ENCODE measurements around the gene TBX15.

Gene TBX15

DNA sequence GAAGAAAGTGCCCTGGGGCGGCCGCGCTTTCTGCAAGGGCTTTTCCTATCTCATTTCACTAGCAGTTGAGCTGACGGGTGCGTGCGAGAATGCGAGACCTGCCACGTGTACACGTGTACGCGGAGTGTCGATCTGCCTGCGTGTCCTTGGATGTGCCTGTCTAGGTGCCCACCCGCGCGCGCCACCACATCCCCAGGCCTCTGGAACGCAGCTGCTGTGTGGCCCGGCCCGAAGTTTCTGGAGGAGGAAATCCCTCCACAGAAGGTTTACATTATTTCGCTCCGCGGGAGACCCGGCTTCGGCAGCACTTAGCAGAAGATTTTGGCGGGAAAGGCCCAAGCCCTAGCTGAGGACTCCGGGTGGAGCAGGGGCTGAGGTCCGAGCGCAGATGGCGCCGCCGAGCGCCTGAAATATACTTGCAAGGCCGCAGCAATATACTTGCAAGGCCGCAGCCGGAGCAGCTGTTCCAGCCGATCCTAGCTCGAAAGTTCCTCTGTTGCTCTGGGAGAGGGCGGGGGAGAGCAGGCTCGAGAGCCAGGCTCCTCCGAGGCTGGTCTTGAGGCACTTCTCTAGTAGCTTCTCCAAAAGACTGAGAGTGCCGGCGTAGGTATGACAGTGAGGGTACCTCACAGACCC, 3.9 kb downstream of the TBX15 start:
- Mint-ChIP-seq H3K4me1 (ENCODE audit: low read depth) (peaks cover 3% of the 10 kb centered on the region), H3K27me3 (ENCODE audit: low read depth) (peaks cover 99% of the 10 kb centered on the region), H3K4me3 (no peak overlapping the region), H3K36me3 (ENCODE audit: low read depth) (peaks cover 13% of the 10 kb centered on the region), H3K9me3 (peaks cover 20% of the 10 kb centered on the region), H3K27ac (peak overlapping the region; percentile 49)

- peaks cover 21% of the 10 kb centered on the region for H3K9me3 Mint-ChIP-seq
- H3K27ac Mint-ChIP-seq: no peak overlapping the region
- peaks cover 3% of the 10 kb centered on the region for H3K4me1 Mint-ChIP-seq (ENCODE audit: low read depth)
- H3K36me3 Mint-ChIP-seq (ENCODE audit: low read depth): peaks cover 13% of the 10 kb centered on the region
- H3K4me3 Mint-ChIP-seq: no peak overlapping the region
- peaks cover 99% of the 10 kb centered on the region for H3K27me3 Mint-ChIP-seq (ENCODE audit: low read depth)
These were observed 4.5 kb downstream of the TBX15 start for GRCh38 chr1:118983558-118984041.

DNA sequence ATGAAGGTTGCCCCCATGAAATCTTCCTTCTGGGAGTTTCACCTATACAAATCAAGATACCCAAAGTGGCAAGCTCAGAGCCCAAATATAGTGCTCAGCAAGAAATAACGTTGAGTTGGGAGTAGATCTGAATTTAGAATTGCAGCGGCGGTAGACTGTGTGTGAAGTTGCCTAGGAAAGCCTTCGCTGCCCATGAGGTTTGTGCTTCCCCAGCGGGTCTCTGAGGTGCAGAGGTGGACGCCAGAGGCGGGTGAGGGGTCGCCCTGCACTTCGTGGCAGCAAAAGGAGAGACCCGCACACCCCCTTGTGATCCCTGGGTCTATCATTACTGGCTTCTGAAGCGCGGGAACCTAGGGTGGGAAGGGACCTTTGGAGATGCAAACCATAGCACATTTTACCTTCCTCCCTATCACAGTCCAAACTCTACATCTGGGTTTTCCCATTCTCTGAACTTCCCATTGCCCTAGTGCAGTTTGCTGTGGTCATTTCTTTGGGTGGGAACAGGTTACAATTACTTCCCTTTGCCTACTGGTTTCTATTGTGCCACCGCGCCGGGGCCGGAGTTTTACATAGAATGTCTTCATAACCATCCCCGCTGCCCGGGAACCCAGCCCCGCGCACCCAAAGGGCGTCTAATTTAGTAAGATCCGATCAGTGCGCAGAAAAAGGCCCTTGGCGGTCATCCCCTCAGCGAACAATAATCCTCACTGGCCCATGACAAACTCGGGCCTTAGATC, 5.2 kb downstream of the TBX15 start:
- Mint-ChIP-seq H3K4me3 (no peak overlapping the region), H3K9me3 (peaks cover 24% of the 10 kb centered on the region), H3K36me3 (ENCODE audit: low read depth) (peaks cover 13% of the 10 kb centered on the region), H3K27ac (peak overlapping the region; percentile 52), H3K27me3 (ENCODE audit: low read depth) (peaks cover 97% of the 10 kb centered on the region), H3K4me1 (ENCODE audit: low read depth) (peaks cover 3% of the 10 kb centered on the region)

DNA sequence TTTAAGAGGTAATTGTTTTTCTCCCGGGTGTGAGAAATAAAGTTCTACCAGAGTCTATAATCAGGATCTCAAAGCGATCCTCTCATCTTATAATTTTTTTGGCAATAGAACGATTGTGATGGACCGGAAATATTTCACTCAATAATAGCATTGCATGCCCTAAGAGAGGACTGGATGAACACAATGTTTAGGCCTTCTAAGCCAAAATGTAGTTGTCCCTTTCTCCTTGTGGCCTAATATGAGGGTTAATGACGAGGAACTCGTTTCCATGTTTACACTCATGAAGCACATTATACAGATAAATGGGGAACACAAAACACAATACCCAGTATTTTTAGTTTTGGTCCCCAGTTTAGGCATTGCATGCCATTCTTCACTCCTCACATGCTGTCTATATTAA, 5.9 kb downstream of the TBX15 start:
- Mint-ChIP-seq H3K27me3 (ENCODE audit: low read depth) (peaks cover 96% of the 10 kb centered on the region), H3K27ac (no peak overlapping the region), H3K9me3 (peaks cover 24% of the 10 kb centered on the region), H3K4me1 (ENCODE audit: low read depth) (peaks cover 3% of the 10 kb centered on the region), H3K4me3 (no peak overlapping the region), H3K36me3 (ENCODE audit: low read depth) (peaks cover 13% of the 10 kb centered on the region)

DNA sequence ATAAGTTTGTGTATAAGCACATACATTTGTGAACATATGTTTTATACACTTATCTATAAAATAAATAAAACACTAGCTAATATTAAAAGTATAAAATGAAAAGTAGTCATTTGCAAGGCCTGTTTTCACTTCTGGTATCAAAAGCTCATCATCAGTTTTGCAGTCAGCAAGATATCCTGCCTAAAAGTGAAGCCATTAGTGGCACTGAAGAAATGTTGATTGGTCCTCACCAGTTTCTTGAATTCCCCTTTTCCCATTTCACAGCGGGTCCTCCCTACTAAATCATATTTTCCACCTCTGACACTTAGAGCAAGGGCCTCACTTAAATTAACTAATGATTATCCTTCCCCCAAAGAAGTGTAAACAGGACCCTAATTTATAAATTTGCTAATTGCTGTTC, 6.7 kb downstream of the TBX15 start:
- no peak overlapping the region for H3K27ac Mint-ChIP-seq
- no peak overlapping the region for H3K4me3 Mint-ChIP-seq
- H3K36me3 Mint-ChIP-seq (ENCODE audit: low read depth): peaks cover 8% of the 10 kb centered on the region
- H3K9me3 Mint-ChIP-seq: peaks cover 16% of the 10 kb centered on the region
- H3K27me3 Mint-ChIP-seq (ENCODE audit: low read depth): peaks cover 91% of the 10 kb centered on the region
- peaks cover 3% of the 10 kb centered on the region for H3K4me1 Mint-ChIP-seq (ENCODE audit: low read depth)

- H3K36me3 Mint-ChIP-seq (ENCODE audit: low read depth): peaks cover under 1% of the 10 kb centered on the region
- H3K4me3 Mint-ChIP-seq: no peak overlapping the region
- peaks cover 3% of the 10 kb centered on the region for H3K4me1 Mint-ChIP-seq (ENCODE audit: low read depth)
- peaks cover 79% of the 10 kb centered on the region for H3K27me3 Mint-ChIP-seq (ENCODE audit: low read depth)
- peaks cover 7% of the 10 kb centered on the region for H3K9me3 Mint-ChIP-seq
- peak overlapping the region; percentile 41 for H3K27ac Mint-ChIP-seq
These were observed 8.2 kb downstream of the TBX15 start for GRCh38 chr1:118979754-118980575.

- H3K27me3 Mint-ChIP-seq (ENCODE audit: low read depth): peaks cover 70% of the 10 kb centered on the region
- H3K9me3 Mint-ChIP-seq: peaks cover 3% of the 10 kb centered on the region
- no peaks in the 10 kb centered on the region for H3K36me3 Mint-ChIP-seq (ENCODE audit: low read depth)
- no peak overlapping the region for H3K4me3 Mint-ChIP-seq
- no peak overlapping the region for H3K27ac Mint-ChIP-seq
- H3K4me1 Mint-ChIP-seq (ENCODE audit: low read depth): no peaks in the 10 kb centered on the region
These were observed 9.0 kb downstream of the TBX15 start for GRCh38 chr1:118978914-118979701.

- H3K4me1 Mint-ChIP-seq (ENCODE audit: low read depth): no peaks in the 10 kb centered on the region
- peaks cover 3% of the 10 kb centered on the region for H3K9me3 Mint-ChIP-seq
- peaks cover 55% of the 10 kb centered on the region for H3K27me3 Mint-ChIP-seq (ENCODE audit: low read depth)
- no peaks in the 10 kb centered on the region for H3K36me3 Mint-ChIP-seq (ENCODE audit: low read depth)
- no peak overlapping the region for H3K27ac Mint-ChIP-seq
- no peak overlapping the region for H3K4me3 Mint-ChIP-seq
These were observed 10.5 kb downstream of the TBX15 start for GRCh38 chr1:118977600-118977999.

DNA sequence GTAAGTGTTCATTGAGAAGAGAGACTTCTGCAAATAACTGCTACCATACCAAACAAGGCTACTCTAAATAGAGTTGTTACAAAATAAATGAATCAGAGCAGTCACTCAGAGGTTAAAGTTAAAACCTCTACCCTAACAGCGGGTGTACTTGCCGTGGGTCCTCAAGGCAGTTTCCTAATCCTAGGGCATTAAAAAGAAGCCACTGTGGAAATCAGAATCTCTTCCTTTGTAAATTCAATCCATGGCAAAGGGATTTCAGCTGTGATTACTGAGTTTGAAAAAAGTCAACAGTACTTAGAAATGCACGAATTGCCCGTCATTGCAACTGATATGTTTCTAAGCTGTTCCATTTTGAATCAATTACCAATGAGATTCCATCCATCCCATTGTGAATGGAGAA, 13.5 kb downstream of the TBX15 start:
- H3K4me1 Mint-ChIP-seq (ENCODE audit: low read depth): no peaks in the 10 kb centered on the region
- no peak overlapping the region for H3K4me3 Mint-ChIP-seq
- peaks cover 26% of the 10 kb centered on the region for H3K27me3 Mint-ChIP-seq (ENCODE audit: low read depth)
- H3K9me3 Mint-ChIP-seq: peaks cover 3% of the 10 kb centered on the region
- no peak overlapping the region for H3K27ac Mint-ChIP-seq
- no peaks in the 10 kb centered on the region for H3K36me3 Mint-ChIP-seq (ENCODE audit: low read depth)

DNA sequence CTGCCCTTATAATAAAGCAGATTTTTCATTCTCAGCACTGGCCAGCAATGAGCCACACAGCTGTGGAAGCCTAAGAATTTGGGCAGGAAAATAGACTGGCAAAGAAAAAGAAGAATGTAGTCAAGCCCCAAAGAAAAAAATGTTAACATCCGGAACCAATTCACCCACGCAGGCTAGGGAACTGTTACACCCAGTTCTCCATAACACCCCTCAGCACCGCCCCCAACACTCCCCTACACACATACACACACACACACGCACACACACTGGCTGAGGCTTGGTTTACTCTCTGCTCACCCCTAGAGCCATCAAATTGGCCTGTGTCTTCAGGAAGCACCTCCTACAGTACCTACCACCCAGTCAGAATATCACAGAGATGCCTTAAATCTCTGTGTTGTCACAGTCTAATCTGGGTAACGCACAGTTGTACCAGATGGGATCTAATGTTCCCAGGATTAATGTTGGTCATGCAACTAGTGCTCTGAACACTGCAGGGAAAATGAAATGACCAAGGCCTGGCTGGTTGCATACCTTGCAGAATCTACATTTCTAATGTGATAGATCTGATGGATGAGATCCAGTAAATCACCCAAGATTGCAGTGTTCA, 14.5 kb downstream of the TBX15 start:
- Mint-ChIP-seq H3K36me3 (ENCODE audit: low read depth) (no peaks in the 10 kb centered on the region), H3K4me3 (no peak overlapping the region), H3K4me1 (ENCODE audit: low read depth) (no peaks in the 10 kb centered on the region), H3K27me3 (ENCODE audit: low read depth) (peaks cover 16% of the 10 kb centered on the region), H3K9me3 (peaks cover 3% of the 10 kb centered on the region), H3K27ac (no peak overlapping the region)

GRCh38 chr1:118973032-118973431, 15.1 kb downstream of the TBX15 start:
- no peaks in the 10 kb centered on the region for H3K9me3 Mint-ChIP-seq
- H3K27me3 Mint-ChIP-seq (ENCODE audit: low read depth): peaks cover 11% of the 10 kb centered on the region
- no peak overlapping the region for H3K27ac Mint-ChIP-seq
- H3K4me3 Mint-ChIP-seq: no peak overlapping the region
- H3K36me3 Mint-ChIP-seq (ENCODE audit: low read depth): no peaks in the 10 kb centered on the region
- no peaks in the 10 kb centered on the region for H3K4me1 Mint-ChIP-seq (ENCODE audit: low read depth)

DNA sequence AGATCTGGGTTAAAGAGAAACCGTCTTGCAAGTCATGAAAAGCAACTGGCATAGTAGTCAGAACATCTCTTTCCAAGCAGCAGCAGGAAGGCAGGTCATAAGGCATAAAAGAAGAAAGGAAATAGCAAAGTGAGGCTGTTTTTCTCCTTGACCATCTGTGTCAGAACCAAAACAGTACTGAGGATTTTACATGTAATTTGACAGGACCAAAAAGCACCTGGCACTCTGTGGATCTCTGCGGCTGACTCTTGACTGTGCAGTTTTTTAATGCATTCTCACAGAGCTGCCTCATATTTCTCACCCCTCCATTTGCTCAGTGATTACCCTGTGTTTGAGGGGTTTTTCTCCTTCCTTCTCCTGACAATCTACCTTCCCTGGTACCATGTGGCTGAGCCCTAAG, 17.7 kb downstream of the TBX15 start:
- H3K9me3 Mint-ChIP-seq: no peaks in the 10 kb centered on the region
- no peak overlapping the region for H3K4me3 Mint-ChIP-seq
- H3K36me3 Mint-ChIP-seq (ENCODE audit: low read depth): no peaks in the 10 kb centered on the region
- no peaks in the 10 kb centered on the region for H3K27me3 Mint-ChIP-seq (ENCODE audit: low read depth)
- H3K27ac Mint-ChIP-seq: no peak overlapping the region
- no peaks in the 10 kb centered on the region for H3K4me1 Mint-ChIP-seq (ENCODE audit: low read depth)

- Mint-ChIP-seq H3K4me3 (no peak overlapping the region), H3K27me3 (ENCODE audit: low read depth) (no peaks in the 10 kb centered on the region), H3K4me1 (ENCODE audit: low read depth) (no peaks in the 10 kb centered on the region), H3K9me3 (no peaks in the 10 kb centered on the region), H3K36me3 (ENCODE audit: low read depth) (no peaks in the 10 kb centered on the region), H3K27ac (no peak overlapping the region)
These were observed 24.4 kb downstream of the TBX15 start for GRCh38 chr1:118963456-118964430.
